GM12872 (cell line): ENCODE measurements around the gene OLFM3.

Experiments used
- CTCF ChIP-seq: IDR thresholded peaks from 3 replicates; pipeline ENCODE4 v1.5.1; 2011; ENCODE audit warnings: low read depth, mild to moderate bottlenecking, low read length, moderate library complexity; ENCODE audit not compliant: insufficient read depth

OLFM3 gene

DNA sequence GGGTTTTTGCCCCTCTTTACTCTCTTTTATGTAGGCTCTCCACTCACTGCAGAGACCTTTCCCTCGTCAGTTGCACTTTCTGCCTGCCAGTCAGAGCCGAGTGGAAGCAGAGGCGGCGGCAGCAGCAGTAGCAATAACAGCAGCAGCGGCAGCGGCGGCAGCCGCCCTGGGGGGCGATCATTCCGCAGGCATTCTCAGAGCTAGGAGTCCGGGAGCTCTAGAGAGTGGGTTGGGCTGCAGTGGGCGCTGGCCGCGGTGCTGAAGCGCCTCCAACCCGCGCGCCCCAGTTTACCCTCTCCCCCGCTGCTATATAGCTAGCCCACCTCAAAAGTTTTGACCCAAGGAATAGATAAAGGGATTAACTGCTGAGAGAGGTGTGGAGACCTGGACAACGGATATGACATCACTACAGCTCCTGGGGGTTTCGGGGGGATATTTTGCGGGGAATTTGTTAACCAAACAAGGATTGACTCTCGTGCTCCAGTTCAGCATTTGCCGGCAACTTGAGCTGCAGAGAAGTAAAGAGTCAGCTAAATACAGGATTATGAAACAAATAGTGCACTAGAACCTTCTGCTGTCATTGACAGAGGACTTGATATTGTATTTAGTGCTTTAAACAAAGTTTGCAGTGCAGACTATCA lies at the start of gene OLFM3:
OLFM3 (minus strand) TSS at position 102 of the 641 bp plus-strand sequence.
- TF ChIP-seq CTCF = no peak

DNA sequence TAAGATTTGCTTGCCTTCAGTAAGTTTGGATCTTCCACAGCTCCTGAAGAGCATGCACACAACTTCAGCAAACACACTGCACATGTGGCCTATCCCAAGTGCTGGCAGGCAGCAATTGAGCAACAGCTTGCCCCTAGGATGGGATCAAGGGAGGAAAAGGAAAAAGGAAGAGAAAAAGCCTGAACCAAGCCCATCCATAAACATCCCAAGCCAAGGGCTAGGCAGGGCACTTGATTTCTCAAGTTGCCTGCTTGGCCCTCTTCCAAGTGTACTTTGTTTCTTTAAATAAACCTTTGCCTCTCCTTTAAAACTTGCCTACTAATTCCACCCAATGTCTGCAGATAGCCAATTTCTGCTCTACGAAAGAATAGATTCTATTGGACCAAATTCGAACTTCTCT lies 49.0 kb upstream of the OLFM3 start:
- no peak for TF ChIP-seq CTCF

GRCh38 chr1:102032534-102032933 lies 35.8 kb upstream of the OLFM3 start:
- TF ChIP-seq CTCF = no peak

DNA sequence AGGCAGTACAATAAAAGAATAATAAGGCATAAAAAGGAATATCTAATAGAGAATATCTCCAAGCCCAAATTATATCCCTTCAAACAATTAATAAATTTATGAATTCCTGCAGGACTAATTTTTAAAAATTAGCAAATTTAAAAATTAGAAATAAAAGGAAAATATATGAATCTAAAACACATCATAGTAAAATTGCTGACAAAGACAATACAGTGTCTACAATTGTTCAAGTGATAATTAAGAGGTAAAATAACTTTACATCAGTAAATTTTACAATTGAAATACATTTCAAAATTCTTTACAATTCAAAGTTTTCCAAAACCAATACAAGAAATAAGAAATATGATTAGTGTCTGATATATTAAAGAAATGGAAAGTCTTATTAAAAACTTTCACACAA lies 22.8 kb upstream of the OLFM3 start:
- TF ChIP-seq CTCF = no peak

DNA sequence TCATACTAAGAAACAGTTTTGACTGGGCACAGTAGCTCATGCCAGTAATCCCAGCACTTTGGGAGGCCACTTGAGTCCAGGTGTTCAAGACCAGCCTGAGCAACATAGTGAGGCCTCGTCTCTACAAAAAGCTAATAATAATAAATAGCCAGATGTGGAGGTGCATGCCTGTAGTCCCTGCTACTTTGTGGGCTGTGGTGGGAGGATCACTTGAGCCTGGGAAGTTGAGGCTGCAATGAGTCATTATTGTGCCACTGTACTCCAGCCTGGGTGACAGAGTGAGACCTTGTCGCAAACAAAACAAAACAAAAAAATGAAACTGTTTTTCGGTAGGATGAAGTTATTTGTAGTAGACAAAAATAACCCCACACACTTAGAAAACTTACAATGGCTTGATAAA lies 19.0 kb upstream of the OLFM3 start:
- no peak for TF ChIP-seq CTCF

GRCh38 chr1:102002057-102002456 lies 5.3 kb upstream of the OLFM3 start:
- TF ChIP-seq CTCF = no peak

DNA sequence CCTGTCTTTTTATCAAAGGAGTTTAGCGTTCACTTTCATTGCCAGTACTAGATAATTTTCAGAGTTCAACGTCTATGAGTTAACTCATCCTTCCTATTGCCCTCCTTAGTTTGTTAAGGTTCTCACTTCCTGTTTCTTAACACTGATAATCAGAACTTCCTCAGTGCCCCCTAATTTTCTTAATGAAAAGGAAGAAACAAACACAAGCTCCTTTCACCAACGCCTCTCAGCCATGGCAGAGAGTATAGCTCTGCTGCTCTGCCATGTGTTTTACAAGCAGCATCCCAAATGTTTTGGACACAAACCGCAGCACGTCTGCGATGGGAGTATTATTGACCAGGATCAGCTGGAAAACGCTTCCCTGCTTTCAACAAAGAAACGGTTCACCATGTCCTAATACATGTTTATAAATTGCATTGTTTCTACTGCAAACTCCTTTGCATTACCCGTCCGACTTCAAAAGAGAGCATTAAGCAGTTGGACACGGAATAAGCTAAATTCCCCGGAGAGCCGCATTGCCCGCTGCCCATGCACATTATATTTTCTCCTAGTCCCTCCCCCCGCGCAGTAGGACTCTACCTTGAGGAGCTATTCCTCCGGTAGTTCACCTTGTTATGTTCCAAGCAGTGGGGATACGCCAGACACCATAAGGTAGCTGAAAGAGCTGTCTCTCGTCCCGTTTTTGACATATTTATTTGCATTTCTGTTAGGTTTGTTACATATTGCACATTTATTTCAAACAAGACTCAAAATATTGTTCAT lies 561 bp downstream of the OLFM3 start:
- no peak for TF ChIP-seq CTCF
